Smooth muscle cell (in vitro differentiated cells): ENCODE results near the gene ZBTB7C. TPM values are rescaled to one million over a fixed set of nuclear protein-coding genes. Genes with fewer than 3 reads are reported as not detected.
"Not testable (repeated sequence)": the region's sequence is repeated elsewhere in the genome, so short reads cannot be mapped to it uniquely, and the experiment has no call there.

Experiments
- DNase-seq: peaks from one replicate; lab custom pipeline; 2025; ENCODE audit not compliant: unreplicated experiment; lab: John Stamatoyannopoulos, UW
- H2AFZ ChIP-seq: fragments of 200-600 bp; sonication (generic); 2 replicates; pipeline ENCODE4 v1.6.0; 2016; ENCODE audit warnings: antibody characterized with exemption, low read depth, mild to moderate bottlenecking
- H3F3A ChIP-seq: fragments of 200-600 bp; sonication (generic); 2 replicates; pipeline ENCODE4 v1.6.0; 2017; ENCODE audit warnings: antibody characterized with exemption, low read depth
- H3K27ac ChIP-seq: fragments of 200-600 bp; sonication (generic); 2 replicates; pipeline ENCODE4 v1.5.1; 2016; ENCODE audit warnings: low read depth, mild to moderate bottlenecking
- H3K27me3 ChIP-seq: fragments of 200-600 bp; sonication (generic); 2 replicates; pipeline ENCODE4 v1.6.1; 2016; ENCODE audit warnings: low read depth, mild to moderate bottlenecking
- H3K36me3 ChIP-seq: fragments of 200-600 bp; sonication (generic); 2 replicates; pipeline ENCODE4 v1.5.1; 2016; ENCODE audit warnings: low read depth
- H3K4me1 ChIP-seq: fragments of 200-600 bp; sonication (generic); 2 replicates; pipeline ENCODE4 v1.5.1; 2016; ENCODE audit warnings: low read depth
- H3K4me2 ChIP-seq: fragments of 200-600 bp; sonication (generic); 2 replicates; pipeline ENCODE4 v1.6.0; 2016; ENCODE audit warnings: mild to moderate bottlenecking
- H3K4me3 ChIP-seq: fragments of 200-600 bp; sonication (generic); 2 replicates; pipeline ENCODE4 v1.5.1; 2016; ENCODE audit warnings: mild to moderate bottlenecking
- H3K79me2 ChIP-seq: fragments of 200-600 bp; sonication (generic); 2 replicates; pipeline ENCODE4 v1.6.0; 2016; ENCODE audit warnings: low read depth, mild to moderate bottlenecking
- H3K9ac ChIP-seq: fragments of 200-600 bp; sonication (generic); 2 replicates; pipeline ENCODE4 v1.6.0; 2016; ENCODE audit warnings: low read depth
- H3K9me3 ChIP-seq: fragments of 200-600 bp; sonication (generic); replicated peaks from 2 replicates; pipeline ENCODE4 v1.5.1; 2016; ENCODE audit warnings: low read depth
- H4K20me1 ChIP-seq: fragments of 200-600 bp; sonication (generic); 2 replicates; pipeline ENCODE4 v1.6.0; 2016; ENCODE audit warnings: low read depth
- CTCF ChIP-seq: fragments of 200-600 bp; sonication (generic); IDR thresholded peaks from 2 replicates; pipeline ENCODE4 v1.5.1; 2017; ENCODE audit warnings: borderline replicate concordance, mild to moderate bottlenecking, antibody characterized with exemption; ENCODE audit not compliant: insufficient read depth, poor library complexity, severe bottlenecking
- WGBS: methylation state at CpG from one replicate; pipeline ENCODE4 v1.1.7; 2016; ENCODE audit warnings: low lambda C conversion rate; 5-methylcytosine and 5-hydroxymethylcytosine counted together
- polyA plus RNA-seq: library from polyadenylated mRNA; unstranded; fragments of >200 nt; fragmentation: Nextera tagmentation; extraction: Ambion mirVana; gene quantifications from 2 replicates; pipeline ENCODE4 v1.2.1, GENCODE V29; 2016
- total RNA-seq: library from RNA; depleted of rRNA; stranded (reverse); fragments of >200 nt; gene quantifications from 2 replicates; pipeline ENCODE4 v1.2.3, GENCODE V29; 2014

Gene ZBTB7C
- total and polyA plus RNA-seq, 2 experiments from 2014 or later, result 0.48 to 0.63 TPM

- Histone ChIP-seq H3K9me3 (no peaks in the 10 kb centered on the region), H3K79me2 (no peaks in the 10 kb centered on the region), H3K4me2 (no peak overlapping the region), H2AFZ (no peak overlapping the region), H3K9ac (no peak overlapping the region), H4K20me1 (no peaks in the 10 kb centered on the region), H3K4me3 (no peak overlapping the region), H3K4me1 (peaks cover 14% of the 10 kb centered on the region), H3K36me3 (no peaks in the 10 kb centered on the region), H3K27me3 (no peaks in the 10 kb centered on the region), H3K27ac (no peak overlapping the region), H3F3A (no peaks in the 10 kb centered on the region)
- no peak for DNase-seq
- no peak for TF ChIP-seq CTCF
- WGBS, result 92% methylated on average over 13 of the region's 13 CpGs
Measured at GRCh38 chr18:48290162-48290926, 118.8 kb downstream of the ZBTB7C start.

GRCh38 chr18:48284743-48285142, 124.4 kb downstream of the ZBTB7C start:
- Histone ChIP-seq H3K27me3 (no peaks in the 10 kb centered on the region), H3F3A (no peaks in the 10 kb centered on the region), H3K4me2 (no peak overlapping the region), H3K79me2 (no peaks in the 10 kb centered on the region), H3K36me3 (no peaks in the 10 kb centered on the region), H3K4me3 (no peak overlapping the region), H3K9ac (no peak overlapping the region), H3K27ac (no peak overlapping the region), H3K4me1 (no peaks in the 10 kb centered on the region), H4K20me1 (no peaks in the 10 kb centered on the region), H3K9me3 (no peaks in the 10 kb centered on the region), H2AFZ (no peak overlapping the region)
- DNase-seq, result no peak
- WGBS, result 88% methylated on average over 3 of the region's 3 CpGs
- TF ChIP-seq CTCF, result no peak

- not testable (repeated sequence) for H3K27me3 ChIP-seq, H3K9me3 ChIP-seq, H3K79me2 ChIP-seq, H3K4me3 ChIP-seq, H3F3A ChIP-seq, H3K4me2 ChIP-seq, DNase-seq, H3K27ac ChIP-seq, H3K36me3 ChIP-seq, H4K20me1 ChIP-seq, H3K4me1 ChIP-seq, H3K9ac ChIP-seq, H2AFZ ChIP-seq
- WGBS, result 89% methylated on average over 5 of the region's 5 CpGs
Measured at GRCh38 chr18:48284011-48284410, 125.2 kb downstream of the ZBTB7C start.

- not testable (repeated sequence) for H3K36me3 ChIP-seq, H3K4me3 ChIP-seq, DNase-seq, H3K4me1 ChIP-seq, H3K27me3 ChIP-seq, H2AFZ ChIP-seq, H3K27ac ChIP-seq, H3K9me3 ChIP-seq, H3K4me2 ChIP-seq, H3K9ac ChIP-seq, H3K79me2 ChIP-seq, H3F3A ChIP-seq, H4K20me1 ChIP-seq
Measured at GRCh38 chr18:48281460-48281859, 127.7 kb downstream of the ZBTB7C start.
